Measurements from ENCODE around the gene SP6. TPM values are rescaled to one million over a fixed set of nuclear protein-coding genes. Genes with fewer than 3 reads are reported as not detected.

Gene SP6
- total RNA-seq, 4 donors from 2014 or later: 0.30 to 1.3 (median 0.71) TPM

DNA sequence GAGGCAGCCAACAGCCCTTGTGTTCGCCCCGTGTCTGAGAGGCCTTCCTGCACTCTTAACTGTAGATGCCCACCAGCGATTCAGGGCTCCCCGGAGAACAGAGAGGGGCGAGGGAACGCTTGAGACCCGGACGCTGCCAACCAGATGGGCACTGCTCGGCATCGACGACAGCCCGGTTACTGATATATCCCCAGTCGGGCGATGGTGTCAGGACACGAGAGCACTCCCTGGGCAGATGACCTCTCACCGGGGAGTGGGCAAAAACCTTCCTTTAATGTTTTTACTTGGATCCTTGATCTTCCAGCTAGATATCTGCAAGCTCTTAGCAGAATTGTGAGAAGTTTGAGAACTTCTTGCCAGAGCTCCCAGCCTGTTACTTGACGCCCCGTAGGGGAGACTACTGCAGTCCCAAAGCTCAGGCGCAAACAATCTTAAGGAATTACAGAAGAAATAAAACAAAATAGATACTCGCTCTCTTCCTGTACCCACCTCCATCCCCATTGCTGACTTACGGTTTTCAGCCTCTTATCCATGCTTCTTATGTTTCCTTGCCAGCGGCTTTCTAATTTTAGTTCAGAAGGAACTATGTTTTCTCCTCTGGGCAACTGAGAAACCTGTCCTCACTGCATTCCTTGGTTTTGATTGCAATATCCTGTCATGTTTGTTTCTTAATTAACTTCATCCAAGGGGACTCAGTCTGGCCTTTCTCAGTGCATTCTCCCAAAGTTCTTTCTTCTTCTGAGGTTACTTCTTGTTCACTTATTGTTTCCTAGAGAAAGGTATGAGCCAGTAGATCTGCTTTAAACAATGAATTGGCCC is 45.9 kb upstream of the SP6 start:
- peak overlapping the region; percentile 61 to 97 (median 90) for H3K4me3 ChIP-seq
- peaks cover 0 to 3% (median 0%) of the 10 kb centered on the region in 3 donors for H3K36me3 ChIP-seq
- H3K4me1 ChIP-seq: peaks cover 0 to 67% (median 32%) of the 10 kb centered on the region in 4 donors
- WGBS, 2 donors: 2 to 3% methylated on average over 16 to 22 of the region's 22 CpGs
- no peak for DNase-seq (ENCODE audit: low spot score in 2 of 2)
- H3K27ac ChIP-seq: peak overlapping the region; percentile 94 to 100 (median 100)
- no peaks in the 10 kb centered on the region for H3K27me3 ChIP-seq
- TF ChIP-seq EP300 (IDR thresholded peaks at IDR 0.05): peak in 1 of 2 donors; percentile 63
- no peak for TF ChIP-seq POLR2A (IDR thresholded peaks at IDR 0.05)
- TF ChIP-seq, protein P1, sequence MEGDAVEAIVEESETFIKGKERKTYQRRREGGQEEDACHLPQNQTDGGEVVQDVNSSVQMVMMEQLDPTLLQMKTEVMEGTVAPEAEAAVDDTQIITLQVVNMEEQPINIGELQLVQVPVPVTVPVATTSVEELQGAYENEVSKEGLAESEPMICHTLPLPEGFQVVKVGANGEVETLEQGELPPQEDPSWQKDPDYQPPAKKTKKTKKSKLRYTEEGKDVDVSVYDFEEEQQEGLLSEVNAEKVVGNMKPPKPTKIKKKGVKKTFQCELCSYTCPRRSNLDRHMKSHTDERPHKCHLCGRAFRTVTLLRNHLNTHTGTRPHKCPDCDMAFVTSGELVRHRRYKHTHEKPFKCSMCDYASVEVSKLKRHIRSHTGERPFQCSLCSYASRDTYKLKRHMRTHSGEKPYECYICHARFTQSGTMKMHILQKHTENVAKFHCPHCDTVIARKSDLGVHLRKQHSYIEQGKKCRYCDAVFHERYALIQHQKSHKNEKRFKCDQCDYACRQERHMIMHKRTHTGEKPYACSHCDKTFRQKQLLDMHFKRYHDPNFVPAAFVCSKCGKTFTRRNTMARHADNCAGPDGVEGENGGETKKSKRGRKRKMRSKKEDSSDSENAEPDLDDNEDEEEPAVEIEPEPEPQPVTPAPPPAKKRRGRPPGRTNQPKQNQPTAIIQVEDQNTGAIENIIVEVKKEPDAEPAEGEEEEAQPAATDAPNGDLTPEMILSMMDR (IDR thresholded peaks at IDR 0.05): no peak
- H3K9me3 ChIP-seq: no peaks in the 10 kb centered on the region

DNA sequence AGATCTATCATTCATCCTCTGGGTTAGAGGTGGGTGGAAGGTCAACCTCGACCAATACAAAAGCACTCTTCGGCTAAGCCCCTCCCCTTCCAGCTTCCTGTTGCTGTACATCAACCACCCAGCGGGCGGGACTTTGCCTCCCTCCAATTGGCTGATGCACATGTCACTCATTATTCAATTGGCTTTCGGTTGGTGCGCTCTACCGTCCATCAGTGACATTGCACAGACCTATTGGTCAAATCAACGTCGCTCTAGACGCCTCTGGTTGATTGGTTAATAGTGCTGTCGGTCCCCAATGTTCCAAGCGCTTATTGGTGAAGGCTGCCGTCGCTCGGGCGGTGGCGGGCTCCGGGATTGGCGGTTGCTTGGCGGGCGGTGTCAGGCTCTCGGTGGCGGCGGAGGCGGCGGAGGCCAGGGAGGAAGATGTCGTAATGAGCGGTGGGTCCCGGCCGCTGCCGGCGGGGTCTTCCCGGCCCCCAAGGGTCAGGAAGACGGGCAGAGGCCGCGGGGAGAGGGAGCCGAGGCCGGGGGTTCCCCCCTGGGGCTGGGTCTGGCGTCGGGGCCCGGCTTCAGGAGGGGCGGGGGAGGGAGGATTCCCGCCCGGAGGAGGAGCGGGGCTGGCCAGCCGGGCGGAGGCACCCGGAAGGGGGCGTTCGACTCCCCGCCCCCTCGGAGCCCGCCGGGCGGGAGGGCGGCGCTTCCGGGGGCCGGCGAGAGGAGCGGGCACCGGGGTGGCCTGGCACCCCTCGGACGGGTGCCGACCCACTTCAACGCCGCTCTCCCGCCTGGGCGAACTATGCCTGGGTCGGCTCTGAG is 45.1 kb upstream of the SP6 start, which contains the start of gene SP2:
Gene SP2 (plus strand): TSS at position 381 of the 816 bp plus-strand sequence. CDS start 51 bp downstream, at position 432.
- H3K27me3 ChIP-seq: no peaks in the 10 kb centered on the region
- no peaks in the 10 kb centered on the region for H3K9me3 ChIP-seq
- peak; percentile 100 for DNase-seq (ENCODE audit: low spot score in 2 of 2)
- WGBS, 2 donors: 0% methylated on average over 43 to 65 of the region's 70 CpGs
- H3K36me3 ChIP-seq: peaks cover 0 to 3% (median 0%) of the 10 kb centered on the region in 3 donors
- H3K4me1 ChIP-seq: peaks cover 0 to 59% (median 30%) of the 10 kb centered on the region in 4 donors
- H3K4me3 ChIP-seq: peak within 1 kb of the TSS; percentile 76 to 97 (median 90)
- peak within 1 kb of the TSS; percentile 94 to 100 (median 100) for H3K27ac ChIP-seq
- TF ChIP-seq POLR2A (IDR thresholded peaks at IDR 0.05): peak; percentile 66 to 82
- peak in 1 of 2 donors; percentile 88 for TF ChIP-seq EP300 (IDR thresholded peaks at IDR 0.05)
- TF ChIP-seq, protein P1 (IDR thresholded peaks at IDR 0.05): peak in 4 of 5 experiments; percentile 4 to 91 (median 46)

DNA sequence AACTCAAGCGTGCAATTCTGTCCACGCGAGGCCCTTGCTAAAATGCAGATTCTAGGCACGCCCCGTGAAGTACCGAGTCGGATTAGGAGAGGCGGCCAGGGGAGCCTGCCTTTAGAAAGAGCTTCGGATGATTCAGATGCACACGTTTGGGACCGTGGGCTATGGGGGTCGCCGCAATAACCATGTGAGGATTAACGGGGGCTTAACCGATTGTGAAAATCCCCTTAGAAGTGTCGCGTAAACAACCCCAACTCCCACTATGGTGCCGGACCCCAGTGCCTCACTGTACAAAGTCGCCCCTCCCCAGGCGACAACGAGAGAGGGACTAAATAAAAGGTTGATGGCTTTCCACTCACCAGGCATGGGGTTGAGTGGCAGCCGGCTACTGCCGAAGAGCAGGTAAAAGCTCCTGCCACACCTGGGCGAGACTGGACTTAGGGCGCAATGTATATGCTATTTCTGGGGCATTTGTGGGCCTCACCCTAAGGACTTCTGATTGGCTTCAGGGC is 44.4 kb upstream of the SP6 start:
- TF ChIP-seq POLR2A (IDR thresholded peaks at IDR 0.05) (peak; percentile 75 to 92), EP300 (IDR thresholded peaks at IDR 0.05) (peak in 1 of 2 donors; percentile 97)
- TF ChIP-seq, protein P1 (IDR thresholded peaks at IDR 0.05): no peak
- Histone ChIP-seq H3K9me3 (no peaks in the 10 kb centered on the region), H3K4me1 (peaks cover 0 to 52% (median 27%) of the 10 kb centered on the region in 4 donors), H3K27ac (peak overlapping the region; percentile 83 to 100 (median 92)), H3K27me3 (no peaks in the 10 kb centered on the region), H3K4me3 (peak overlapping the region; percentile 58 to 94 (median 80)), H3K36me3 (no peaks in the 10 kb centered on the region)
- no peak for DNase-seq (ENCODE audit: low spot score in 2 of 2)
- 0 to 3% methylated on average over 22 to 25 of the region's 25 CpGs for WGBS, 2 donors

DNA sequence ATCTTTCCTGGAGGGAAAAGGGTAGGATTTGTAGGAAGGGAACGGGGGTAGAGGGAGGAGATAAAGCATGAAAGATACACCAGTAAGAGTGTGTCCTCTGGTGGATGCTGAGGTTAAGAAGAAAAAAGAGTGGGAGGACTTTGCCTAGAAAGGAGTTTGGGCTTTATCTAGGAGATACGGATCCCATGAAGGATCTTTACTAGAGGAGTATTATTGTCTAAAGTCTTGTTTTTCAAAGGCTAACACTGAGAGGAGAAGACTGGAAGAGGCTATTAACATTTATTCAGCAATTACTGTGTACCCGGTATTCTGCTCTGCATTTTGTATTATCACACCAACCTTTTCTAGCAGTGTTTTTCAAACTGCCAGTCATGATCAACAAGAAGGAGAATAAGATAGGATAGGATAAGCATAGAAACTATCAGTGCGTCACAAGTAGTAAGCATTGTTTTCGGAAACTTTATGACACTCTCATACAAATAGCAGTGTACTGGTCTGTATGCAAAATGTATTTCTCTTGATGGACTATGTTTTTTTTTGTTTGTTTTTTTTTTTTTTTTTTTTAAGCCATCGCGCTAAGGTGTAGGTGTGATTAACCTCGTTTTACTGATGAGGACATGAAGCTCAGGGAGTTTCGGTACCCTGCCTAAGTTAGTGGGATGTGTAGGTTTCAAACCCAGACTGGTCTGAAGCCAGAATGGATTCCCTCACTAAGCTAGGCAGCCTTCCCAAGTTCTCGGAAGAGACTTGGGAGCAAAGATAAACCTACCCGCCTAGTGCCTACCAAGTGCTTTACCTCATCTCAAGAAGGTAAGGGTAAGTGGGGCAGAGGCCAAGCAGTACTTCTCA is 43.8 kb upstream of the SP6 start:
- Histone ChIP-seq H3K27me3 (no peaks in the 10 kb centered on the region), H3K27ac (peak overlapping the region; percentile 83 to 100 (median 92)), H3K4me3 (peak overlapping the region; percentile 58 to 94 (median 80)), H3K36me3 (no peaks in the 10 kb centered on the region), H3K9me3 (no peaks in the 10 kb centered on the region), H3K4me1 (peaks cover 0 to 45% (median 24%) of the 10 kb centered on the region in 4 donors)
- 38% methylated on average over 11 of the region's 11 CpGs for WGBS, 2 donors
- TF ChIP-seq POLR2A (IDR thresholded peaks at IDR 0.05) (no peak), EP300 (IDR thresholded peaks at IDR 0.05) (no peak)
- TF ChIP-seq, protein P1 (IDR thresholded peaks at IDR 0.05): no peak
- DNase-seq (ENCODE audit: low spot score in 2 of 2): no peak
